WTC11 (cell line): ENCODE results near the gene LEMD3. TPM values are rescaled to one million over a fixed set of nuclear protein-coding genes. Genes with fewer than 3 reads are reported as not detected.

Source experiments
- ATAC-seq: fragments of 200-7000 bp; cut with Tn5 transposase; 2 replicates; pipeline ENCODE4 v1.10.0; 2021; ENCODE audit warnings: mild to moderate bottlenecking, moderate library complexity
- CTCF ChIA-PET: fragments of 300-600 bp; sonication (Branson Sonifier 250); formaldehyde crosslinking; loops from one replicate; lab custom pipeline; 2021; ENCODE audit warnings: antibody characterized with exemption; lab: Charles Lee
- POLR2A ChIA-PET: fragments of 350-600 bp; sonication (Branson Sonifier 250); formaldehyde crosslinking; loops from one replicate; lab custom pipeline; 2021; ENCODE audit warnings: antibody characterized with exemption; lab: Charles Lee
- DNase-seq: peaks from one replicate; pipeline ENCODE4 v3.0.0; 2021; ENCODE audit warnings: low spot score
- H3K27ac Mint-ChIP-seq: 2 replicates; pipeline ENCODE4 v1.8.0; 2021; ENCODE audit warnings: mixed read lengths
- H3K27me3 Mint-ChIP-seq: 2 replicates; pipeline ENCODE4 v1.8.0; 2021; ENCODE audit warnings: low read depth, mild to moderate bottlenecking, moderate library complexity, mixed read lengths
- H3K36me3 Mint-ChIP-seq: 2 replicates; pipeline ENCODE4 v1.8.0; 2021; ENCODE audit warnings: mixed read lengths
- H3K4me1 Mint-ChIP-seq: 2 replicates; pipeline ENCODE4 v1.8.0; 2022; ENCODE audit warnings: mixed read lengths
- H3K4me3 Mint-ChIP-seq: 2 replicates; pipeline ENCODE4 v1.8.0; 2021; ENCODE audit warnings: mild to moderate bottlenecking, moderate library complexity, mixed read lengths
- H3K9me3 Mint-ChIP-seq: 2 replicates; pipeline ENCODE4 v1.8.0; 2021; ENCODE audit warnings: mixed read lengths
- ELF4 ChIP-seq: sonication (generic); formaldehyde crosslinking; IDR thresholded peaks from 2 replicates; pipeline ENCODE4 v1.8.1; 2022; ENCODE audit warnings: low read depth, mild to moderate bottlenecking, moderate library complexity, missing genetic modification reagents
- ESRRA ChIP-seq: sonication (generic); formaldehyde crosslinking; IDR thresholded peaks from 2 replicates; pipeline ENCODE4 v1.8.1; 2022; ENCODE audit warnings: mild to moderate bottlenecking, missing genetic modification reagents, borderline replicate concordance
- FOXK1 ChIP-seq: sonication (generic); formaldehyde crosslinking; IDR thresholded peaks from 2 replicates; pipeline ENCODE4 v1.8.0; 2022; ENCODE audit warnings: mild to moderate bottlenecking, moderate library complexity, missing genetic modification reagents
- FOXP4 ChIP-seq: sonication (generic); formaldehyde crosslinking; IDR thresholded peaks from 2 replicates; pipeline ENCODE4 v1.8.0; 2022; ENCODE audit warnings: mild to moderate bottlenecking, missing genetic modification reagents
- GABPB1 ChIP-seq: sonication (generic); formaldehyde crosslinking; IDR thresholded peaks from 2 replicates; pipeline ENCODE4 v1.8.1; 2023; ENCODE audit warnings: mild to moderate bottlenecking, missing genetic modification reagents
- GRHL2 ChIP-seq: fragments of 250-450 bp; sonication (Bioruptor Pico); IDR thresholded peaks from 2 replicates; pipeline ENCODE4 v1.8.0; 2022; ENCODE audit warnings: mild to moderate bottlenecking, moderate library complexity; ENCODE audit not compliant: insufficient replicate concordance, severe bottlenecking
- SOX15 ChIP-seq: fragments of 250-450 bp; sonication (Bioruptor Pico); IDR thresholded peaks from 2 replicates; pipeline ENCODE4 v1.9.0; 2021; ENCODE audit warnings: mild to moderate bottlenecking
- TEAD1 ChIP-seq: sonication (generic); formaldehyde crosslinking; IDR thresholded peaks from 2 replicates; pipeline ENCODE4 v1.8.0; 2022; ENCODE audit warnings: mild to moderate bottlenecking, missing genetic modification reagents
- ZNF121 ChIP-seq: sonication (generic); formaldehyde crosslinking; IDR thresholded peaks from 2 replicates; pipeline ENCODE4 v1.8.0; 2023; ENCODE audit warnings: missing genetic modification reagents
- ZNF263 ChIP-seq: sonication (generic); formaldehyde crosslinking; IDR thresholded peaks from 2 replicates; pipeline ENCODE4 v1.8.1; 2022; ENCODE audit warnings: low read depth, mild to moderate bottlenecking, moderate library complexity, missing genetic modification reagents
- total RNA-seq: library from RNA; stranded (reverse); gene quantifications from 3 replicates; pipeline ENCODE4 v1.2.3, GENCODE V29; 2021
- TF ChIP-seq, protein P1 (sequence below): sonication (generic); formaldehyde crosslinking; IDR thresholded peaks from 2 replicates; pipeline ENCODE4 v1.8.1; 2022; ENCODE audit warnings: mild to moderate bottlenecking, moderate library complexity, missing genetic modification reagents
- TF ChIP-seq, protein P2 (sequence below): sonication (generic); formaldehyde crosslinking; IDR thresholded peaks from 2 replicates; pipeline ENCODE4 v1.8.1; 2023; ENCODE audit warnings: mild to moderate bottlenecking, missing genetic modification reagents
- TF ChIP-seq, protein P3 (sequence below): sonication (generic); formaldehyde crosslinking; IDR thresholded peaks from 2 replicates; pipeline ENCODE4 v1.8.1; 2023; ENCODE audit warnings: mild to moderate bottlenecking, missing genetic modification reagents, borderline replicate concordance
- TF ChIP-seq, protein P4 (sequence below): fragments of 250-450 bp; sonication (Bioruptor Pico); IDR thresholded peaks from 2 replicates; pipeline ENCODE4 v2.1.2; 2022; ENCODE audit warnings: mild to moderate bottlenecking, moderate library complexity
- TF ChIP-seq, protein P5 (sequence below): sonication (generic); formaldehyde crosslinking; IDR thresholded peaks from 2 replicates; pipeline ENCODE4 v1.8.0; 2023; ENCODE audit warnings: mild to moderate bottlenecking, missing genetic modification reagents
- TF ChIP-seq, protein P6 (sequence below): sonication (generic); formaldehyde crosslinking; conservative IDR thresholded peaks from 2 replicates; pipeline ENCODE4 v1.8.1; 2023; ENCODE audit warnings: mild to moderate bottlenecking, low read depth, missing genetic modification reagents, moderate library complexity

LEMD3 gene
- total RNA-seq, 1 experiment from 2014 or later, result 31.3 TPM

DNA sequence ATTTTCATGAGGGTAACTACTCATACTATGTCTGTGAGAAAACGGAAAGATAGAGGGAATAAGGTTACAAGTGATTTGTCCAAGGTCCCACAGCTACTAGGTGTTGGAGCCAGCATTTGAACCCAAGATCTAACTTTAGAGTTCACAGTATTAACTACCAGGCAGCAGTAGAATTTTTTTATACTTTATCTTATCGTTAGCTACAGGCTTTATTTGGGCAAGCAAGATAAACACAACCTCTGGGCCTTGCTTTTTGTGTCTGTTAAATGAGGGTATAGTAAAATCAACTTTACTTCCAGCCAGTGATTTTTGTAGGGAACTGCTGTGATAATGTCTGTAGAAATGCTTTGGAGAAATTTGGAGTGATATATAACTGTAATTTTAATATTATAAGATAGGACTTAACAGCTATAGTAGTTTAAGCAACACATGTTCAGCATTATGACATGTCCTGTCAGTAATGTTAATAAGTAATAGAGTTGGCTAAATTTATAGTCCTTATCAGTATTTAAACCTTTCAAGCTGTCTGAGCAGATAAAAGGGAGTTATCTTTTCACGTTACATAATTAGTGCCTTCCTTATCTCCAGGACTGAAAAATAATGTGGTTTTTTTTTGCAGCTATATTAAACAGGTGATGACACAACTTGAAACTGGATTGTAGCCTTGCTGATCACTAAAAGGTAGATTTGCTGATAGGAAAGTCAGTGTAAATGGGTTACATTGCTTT is 12.8 kb downstream of the LEMD3 start:
- H3K36me3 Mint-ChIP-seq, result no peaks in the 10 kb centered on the region
- H3K4me1 Mint-ChIP-seq, result no peaks in the 10 kb centered on the region
- ATAC-seq (no peak), DNase-seq (no peak)
- no peaks in the 10 kb centered on the region for H3K27me3 Mint-ChIP-seq
- TF ChIP-seq, protein P1, sequence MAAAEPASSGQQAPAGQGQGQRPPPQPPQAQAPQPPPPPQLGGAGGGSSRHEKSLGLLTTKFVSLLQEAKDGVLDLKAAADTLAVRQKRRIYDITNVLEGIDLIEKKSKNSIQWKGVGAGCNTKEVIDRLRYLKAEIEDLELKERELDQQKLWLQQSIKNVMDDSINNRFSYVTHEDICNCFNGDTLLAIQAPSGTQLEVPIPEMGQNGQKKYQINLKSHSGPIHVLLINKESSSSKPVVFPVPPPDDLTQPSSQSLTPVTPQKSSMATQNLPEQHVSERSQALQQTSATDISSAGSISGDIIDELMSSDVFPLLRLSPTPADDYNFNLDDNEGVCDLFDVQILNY (CRISPR knock-in tag), result no peak
- TF ChIP-seq FOXK1 (no peak), ZNF121 (no peak), SOX15 (no peak)
- TF ChIP-seq, protein P2, sequence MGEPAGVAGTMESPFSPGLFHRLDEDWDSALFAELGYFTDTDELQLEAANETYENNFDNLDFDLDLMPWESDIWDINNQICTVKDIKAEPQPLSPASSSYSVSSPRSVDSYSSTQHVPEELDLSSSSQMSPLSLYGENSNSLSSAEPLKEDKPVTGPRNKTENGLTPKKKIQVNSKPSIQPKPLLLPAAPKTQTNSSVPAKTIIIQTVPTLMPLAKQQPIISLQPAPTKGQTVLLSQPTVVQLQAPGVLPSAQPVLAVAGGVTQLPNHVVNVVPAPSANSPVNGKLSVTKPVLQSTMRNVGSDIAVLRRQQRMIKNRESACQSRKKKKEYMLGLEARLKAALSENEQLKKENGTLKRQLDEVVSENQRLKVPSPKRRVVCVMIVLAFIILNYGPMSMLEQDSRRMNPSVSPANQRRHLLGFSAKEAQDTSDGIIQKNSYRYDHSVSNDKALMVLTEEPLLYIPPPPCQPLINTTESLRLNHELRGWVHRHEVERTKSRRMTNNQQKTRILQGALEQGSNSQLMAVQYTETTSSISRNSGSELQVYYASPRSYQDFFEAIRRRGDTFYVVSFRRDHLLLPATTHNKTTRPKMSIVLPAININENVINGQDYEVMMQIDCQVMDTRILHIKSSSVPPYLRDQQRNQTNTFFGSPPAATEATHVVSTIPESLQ, result no peak
- TF ChIP-seq, protein P3, sequence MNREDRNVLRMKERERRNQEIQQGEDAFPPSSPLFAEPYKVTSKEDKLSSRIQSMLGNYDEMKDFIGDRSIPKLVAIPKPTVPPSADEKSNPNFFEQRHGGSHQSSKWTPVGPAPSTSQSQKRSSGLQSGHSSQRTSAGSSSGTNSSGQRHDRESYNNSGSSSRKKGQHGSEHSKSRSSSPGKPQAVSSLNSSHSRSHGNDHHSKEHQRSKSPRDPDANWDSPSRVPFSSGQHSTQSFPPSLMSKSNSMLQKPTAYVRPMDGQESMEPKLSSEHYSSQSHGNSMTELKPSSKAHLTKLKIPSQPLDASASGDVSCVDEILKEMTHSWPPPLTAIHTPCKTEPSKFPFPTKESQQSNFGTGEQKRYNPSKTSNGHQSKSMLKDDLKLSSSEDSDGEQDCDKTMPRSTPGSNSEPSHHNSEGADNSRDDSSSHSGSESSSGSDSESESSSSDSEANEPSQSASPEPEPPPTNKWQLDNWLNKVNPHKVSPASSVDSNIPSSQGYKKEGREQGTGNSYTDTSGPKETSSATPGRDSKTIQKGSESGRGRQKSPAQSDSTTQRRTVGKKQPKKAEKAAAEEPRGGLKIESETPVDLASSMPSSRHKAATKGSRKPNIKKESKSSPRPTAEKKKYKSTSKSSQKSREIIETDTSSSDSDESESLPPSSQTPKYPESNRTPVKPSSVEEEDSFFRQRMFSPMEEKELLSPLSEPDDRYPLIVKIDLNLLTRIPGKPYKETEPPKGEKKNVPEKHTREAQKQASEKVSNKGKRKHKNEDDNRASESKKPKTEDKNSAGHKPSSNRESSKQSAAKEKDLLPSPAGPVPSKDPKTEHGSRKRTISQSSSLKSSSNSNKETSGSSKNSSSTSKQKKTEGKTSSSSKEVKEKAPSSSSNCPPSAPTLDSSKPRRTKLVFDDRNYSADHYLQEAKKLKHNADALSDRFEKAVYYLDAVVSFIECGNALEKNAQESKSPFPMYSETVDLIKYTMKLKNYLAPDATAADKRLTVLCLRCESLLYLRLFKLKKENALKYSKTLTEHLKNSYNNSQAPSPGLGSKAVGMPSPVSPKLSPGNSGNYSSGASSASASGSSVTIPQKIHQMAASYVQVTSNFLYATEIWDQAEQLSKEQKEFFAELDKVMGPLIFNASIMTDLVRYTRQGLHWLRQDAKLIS, result no peak
- H3K9me3 Mint-ChIP-seq, result no peaks in the 10 kb centered on the region
- ChIA-PET CTCF (no interaction called here), POLR2A (no interaction called here)
- no peak overlapping the region for H3K4me3 Mint-ChIP-seq
- H3K27ac Mint-ChIP-seq, result no peak overlapping the region

DNA sequence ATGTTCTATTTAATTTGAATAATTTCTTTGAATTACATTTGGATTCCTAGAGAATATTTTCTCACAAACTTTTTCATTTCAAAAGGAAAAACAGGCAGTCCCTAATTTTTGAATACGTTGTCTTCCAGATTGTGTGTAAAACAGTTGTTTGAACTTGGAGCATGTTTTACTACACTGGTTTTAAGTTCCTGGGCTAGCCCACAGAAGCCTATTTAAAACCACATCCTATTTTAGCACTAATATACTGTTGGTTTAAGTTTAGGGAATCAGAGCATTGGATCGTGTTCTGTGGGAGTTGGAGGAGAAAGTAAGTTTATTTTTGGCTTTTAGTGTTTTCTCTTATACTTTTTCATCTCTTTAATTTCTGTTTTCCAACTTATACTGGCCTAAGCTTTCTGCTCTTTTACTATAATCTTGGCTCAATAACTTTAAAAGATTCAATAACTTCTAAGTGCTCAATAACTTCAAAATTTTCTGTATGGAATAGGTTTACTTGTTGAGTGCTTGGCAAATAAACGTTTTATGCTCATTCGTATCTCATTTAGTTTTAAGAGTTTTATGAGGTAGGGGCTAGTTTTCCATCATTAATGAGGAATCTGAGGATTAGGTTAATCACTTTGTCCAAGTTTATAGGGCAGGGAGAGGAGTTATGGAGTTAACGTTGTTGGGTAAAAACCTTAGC is 14.9 kb downstream of the LEMD3 start:
- no peak overlapping the region for H3K4me3 Mint-ChIP-seq
- POLR2A ChIA-PET, result no interaction called here
- no peaks in the 10 kb centered on the region for H3K36me3 Mint-ChIP-seq
- DNase-seq (no peak), ATAC-seq (no peak)
- H3K27ac Mint-ChIP-seq, result no peak overlapping the region
- CTCF ChIA-PET, result no interaction called here
- H3K9me3 Mint-ChIP-seq, result no peaks in the 10 kb centered on the region
- no peaks in the 10 kb centered on the region for H3K27me3 Mint-ChIP-seq
- H3K4me1 Mint-ChIP-seq, result peaks cover 4% of the 10 kb centered on the region
- TF ChIP-seq ZNF121 (no peak), TEAD1 (no peak), ESRRA (no peak), ZNF263 (no peak), FOXP4 (CRISPR knock-in tag) (no peak), GABPB1 (CRISPR knock-in tag) (no peak), GRHL2 (no peak), ELF4 (CRISPR knock-in tag) (no peak)
- TF ChIP-seq, protein P4, sequence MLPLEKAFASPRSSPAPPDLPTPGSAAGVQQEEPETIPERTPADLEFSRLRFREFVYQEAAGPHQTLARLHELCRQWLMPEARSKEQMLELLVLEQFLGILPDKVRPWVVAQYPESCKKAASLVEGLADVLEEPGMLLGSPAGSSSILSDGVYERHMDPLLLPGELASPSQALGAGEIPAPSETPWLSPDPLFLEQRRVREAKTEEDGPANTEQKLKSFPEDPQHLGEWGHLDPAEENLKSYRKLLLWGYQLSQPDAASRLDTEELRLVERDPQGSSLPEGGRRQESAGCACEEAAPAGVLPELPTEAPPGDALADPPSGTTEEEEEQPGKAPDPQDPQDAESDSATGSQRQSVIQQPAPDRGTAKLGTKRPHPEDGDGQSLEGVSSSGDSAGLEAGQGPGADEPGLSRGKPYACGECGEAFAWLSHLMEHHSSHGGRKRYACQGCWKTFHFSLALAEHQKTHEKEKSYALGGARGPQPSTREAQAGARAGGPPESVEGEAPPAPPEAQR (CRISPR knock-in tag), result no peak
- TF ChIP-seq, protein P5, sequence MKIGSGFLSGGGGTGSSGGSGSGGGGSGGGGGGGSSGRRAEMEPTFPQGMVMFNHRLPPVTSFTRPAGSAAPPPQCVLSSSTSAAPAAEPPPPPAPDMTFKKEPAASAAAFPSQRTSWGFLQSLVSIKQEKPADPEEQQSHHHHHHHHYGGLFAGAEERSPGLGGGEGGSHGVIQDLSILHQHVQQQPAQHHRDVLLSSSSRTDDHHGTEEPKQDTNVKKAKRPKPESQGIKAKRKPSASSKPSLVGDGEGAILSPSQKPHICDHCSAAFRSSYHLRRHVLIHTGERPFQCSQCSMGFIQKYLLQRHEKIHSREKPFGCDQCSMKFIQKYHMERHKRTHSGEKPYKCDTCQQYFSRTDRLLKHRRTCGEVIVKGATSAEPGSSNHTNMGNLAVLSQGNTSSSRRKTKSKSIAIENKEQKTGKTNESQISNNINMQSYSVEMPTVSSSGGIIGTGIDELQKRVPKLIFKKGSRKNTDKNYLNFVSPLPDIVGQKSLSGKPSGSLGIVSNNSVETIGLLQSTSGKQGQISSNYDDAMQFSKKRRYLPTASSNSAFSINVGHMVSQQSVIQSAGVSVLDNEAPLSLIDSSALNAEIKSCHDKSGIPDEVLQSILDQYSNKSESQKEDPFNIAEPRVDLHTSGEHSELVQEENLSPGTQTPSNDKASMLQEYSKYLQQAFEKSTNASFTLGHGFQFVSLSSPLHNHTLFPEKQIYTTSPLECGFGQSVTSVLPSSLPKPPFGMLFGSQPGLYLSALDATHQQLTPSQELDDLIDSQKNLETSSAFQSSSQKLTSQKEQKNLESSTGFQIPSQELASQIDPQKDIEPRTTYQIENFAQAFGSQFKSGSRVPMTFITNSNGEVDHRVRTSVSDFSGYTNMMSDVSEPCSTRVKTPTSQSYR, result no peak
- TF ChIP-seq, protein P6, sequence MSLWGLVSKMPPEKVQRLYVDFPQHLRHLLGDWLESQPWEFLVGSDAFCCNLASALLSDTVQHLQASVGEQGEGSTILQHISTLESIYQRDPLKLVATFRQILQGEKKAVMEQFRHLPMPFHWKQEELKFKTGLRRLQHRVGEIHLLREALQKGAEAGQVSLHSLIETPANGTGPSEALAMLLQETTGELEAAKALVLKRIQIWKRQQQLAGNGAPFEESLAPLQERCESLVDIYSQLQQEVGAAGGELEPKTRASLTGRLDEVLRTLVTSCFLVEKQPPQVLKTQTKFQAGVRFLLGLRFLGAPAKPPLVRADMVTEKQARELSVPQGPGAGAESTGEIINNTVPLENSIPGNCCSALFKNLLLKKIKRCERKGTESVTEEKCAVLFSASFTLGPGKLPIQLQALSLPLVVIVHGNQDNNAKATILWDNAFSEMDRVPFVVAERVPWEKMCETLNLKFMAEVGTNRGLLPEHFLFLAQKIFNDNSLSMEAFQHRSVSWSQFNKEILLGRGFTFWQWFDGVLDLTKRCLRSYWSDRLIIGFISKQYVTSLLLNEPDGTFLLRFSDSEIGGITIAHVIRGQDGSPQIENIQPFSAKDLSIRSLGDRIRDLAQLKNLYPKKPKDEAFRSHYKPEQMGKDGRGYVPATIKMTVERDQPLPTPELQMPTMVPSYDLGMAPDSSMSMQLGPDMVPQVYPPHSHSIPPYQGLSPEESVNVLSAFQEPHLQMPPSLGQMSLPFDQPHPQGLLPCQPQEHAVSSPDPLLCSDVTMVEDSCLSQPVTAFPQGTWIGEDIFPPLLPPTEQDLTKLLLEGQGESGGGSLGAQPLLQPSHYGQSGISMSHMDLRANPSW (CRISPR knock-in tag), result no peak
